Skin of body (tissue), 2 donors: ENCODE measurements around the gene C3orf80. TPM values are rescaled to one million over a fixed set of nuclear protein-coding genes. Genes with fewer than 3 reads are reported as not detected.
"Not testable (repeated sequence)": the region's sequence is repeated elsewhere in the genome, so short reads cannot be mapped to it uniquely, and the experiment has no call there.

ENCODE experiments used
- DNase-seq: peaks from one replicate; lab custom pipeline; 2025; lab: John Stamatoyannopoulos, UW
- total RNA-seq: library from RNA; depleted of rRNA; stranded (reverse); fragments of >200 nt; gene quantifications from one replicate; pipeline ENCODE4 v1.2.3, GENCODE V29; 2014

The C3orf80 gene
- total RNA-seq, 1 donor from 2014 or later: not detected

GRCh38 chr3:160213191-160213590 lies 12.0 kb upstream of the C3orf80 start:
- no peak for DNase-seq

- no peak for DNase-seq
These were observed 7.5 kb upstream of the C3orf80 start for GRCh38 chr3:160217675-160218074.

GRCh38 chr3:160218136-160218535 lies 7.1 kb upstream of the C3orf80 start:
- no peak for DNase-seq

- DNase-seq: no peak
These were observed 5.2 kb upstream of the C3orf80 start for GRCh38 chr3:160220038-160220437.

- DNase-seq: no peak
These were observed 4.2 kb upstream of the C3orf80 start for GRCh38 chr3:160221019-160221418.

GRCh38 chr3:160224256-160224655 lies 966 bp upstream of the C3orf80 start:
- DNase-seq: no peak

- DNase-seq: no peak
These were observed 429 bp upstream of the C3orf80 start for GRCh38 chr3:160224811-160225175.

- no peak for DNase-seq
These were observed 1.0 kb downstream of the C3orf80 start for GRCh38 chr3:160226026-160226907.

GRCh38 chr3:160227419-160227818 lies 2.2 kb downstream of the C3orf80 start:
- no peak for DNase-seq

- DNase-seq: no peak
These were observed 6.8 kb downstream of the C3orf80 start for GRCh38 chr3:160232014-160232413.

GRCh38 chr3:160240719-160241118 lies 15.5 kb downstream of the C3orf80 start:
- not testable (repeated sequence) for DNase-seq

- no peak for DNase-seq
These were observed 20.1 kb downstream of the C3orf80 start for GRCh38 chr3:160245261-160245800.

GRCh38 chr3:160247766-160248165 lies 22.5 kb downstream of the C3orf80 start:
- DNase-seq: peak; percentile 30

- no peak for DNase-seq
These were observed 28.1 kb downstream of the C3orf80 start for GRCh38 chr3:160253298-160253697.

- DNase-seq: no peak
These were observed 32.4 kb downstream of the C3orf80 start for GRCh38 chr3:160257606-160258005.

GRCh38 chr3:160259589-160259988 lies 34.4 kb downstream of the C3orf80 start:
- no peak for DNase-seq

GRCh38 chr3:160260587-160261270 lies 35.5 kb downstream of the C3orf80 start:
- no peak for DNase-seq

- DNase-seq: no peak
These were observed 39.9 kb downstream of the C3orf80 start for GRCh38 chr3:160265088-160265487.
